Measurements from ENCODE around the gene NEIL1. TPM values are rescaled to one million over a fixed set of nuclear protein-coding genes. Genes with fewer than 3 reads are reported as not detected.

Gene NEIL1
- total and polyA plus RNA-seq, 2 donors = 30.8 to 77.9 TPM

DNA sequence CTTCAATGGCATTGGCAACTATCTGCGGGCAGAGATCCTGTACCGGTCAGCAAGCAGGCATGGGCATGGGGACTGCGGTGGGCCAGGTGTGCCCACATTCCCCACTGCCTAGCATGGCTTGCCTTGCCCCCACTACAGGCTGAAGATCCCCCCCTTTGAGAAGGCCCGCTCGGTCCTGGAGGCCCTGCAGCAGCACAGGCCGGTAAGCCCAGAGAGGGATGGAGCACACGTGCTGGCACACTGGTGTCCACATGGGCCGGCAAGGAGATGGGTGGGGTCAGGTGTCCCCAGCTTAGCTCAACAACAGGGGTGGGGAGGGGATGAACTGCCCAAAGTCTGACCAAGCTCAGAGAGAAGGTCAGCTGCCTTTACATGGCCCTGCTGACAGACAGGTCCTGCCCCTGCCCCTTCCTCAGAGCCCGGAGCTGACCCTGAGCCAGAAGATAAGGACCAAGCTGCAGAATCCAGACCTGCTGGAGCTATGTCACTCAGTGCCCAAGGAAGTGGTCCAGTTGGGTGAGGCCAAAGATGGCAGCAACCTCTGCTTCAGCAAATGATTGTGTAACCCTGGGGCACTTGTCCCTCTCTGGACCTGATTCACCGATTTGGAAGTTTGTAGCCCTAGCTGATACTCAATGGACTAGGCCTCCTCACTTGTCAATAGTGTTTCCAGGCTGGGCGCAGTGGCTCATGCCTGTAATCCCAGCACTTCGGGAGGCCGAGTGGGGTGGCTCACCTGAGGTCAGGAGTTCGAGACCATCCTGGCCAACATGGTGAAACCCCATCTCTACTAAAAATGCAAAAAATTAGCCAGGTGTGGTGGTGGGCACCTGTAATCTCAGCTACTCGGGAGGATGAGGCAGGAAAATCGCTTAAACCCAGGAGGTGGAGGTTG, 5.6 kb downstream of the NEIL1 start:
- Histone ChIP-seq H3K4me1 (ENCODE audit: control insufficient read depth in 2 of 2, insufficient read depth in 2 of 2, low read length in 2 of 2) (peaks cover 19 to 29% of the 10 kb centered on the region in 2 donors), H3K27ac (ENCODE audit: low read depth in 1 of 2, low read length in 1 of 2) (no peak overlapping the region), H3K9me3 (ENCODE audit: control insufficient read depth in 2 of 2, insufficient read depth in 1 of 2, low read length in 1 of 2) (peaks cover 5 to 21% of the 10 kb centered on the region in 2 donors), H3K4me3 (ENCODE audit: low read length in 2 of 2) (no peak overlapping the region), H3K36me3 (ENCODE audit: control insufficient read depth in 2 of 2, insufficient read depth in 2 of 2, low read length in 1 of 2) (peaks cover 27 to 29% of the 10 kb centered on the region in 2 donors), H3K27me3 (ENCODE audit: control insufficient read depth in 2 of 2, insufficient read depth in 1 of 2, low read length in 1 of 2) (peaks cover 0 to 17% of the 10 kb centered on the region in 2 donors)
- 96% methylated on average over 16 of the region's 16 CpGs for WGBS
- no peak for DNase-seq (ENCODE audit: low read depth in 6 of 9, low spot score in 9 of 9)

DNA sequence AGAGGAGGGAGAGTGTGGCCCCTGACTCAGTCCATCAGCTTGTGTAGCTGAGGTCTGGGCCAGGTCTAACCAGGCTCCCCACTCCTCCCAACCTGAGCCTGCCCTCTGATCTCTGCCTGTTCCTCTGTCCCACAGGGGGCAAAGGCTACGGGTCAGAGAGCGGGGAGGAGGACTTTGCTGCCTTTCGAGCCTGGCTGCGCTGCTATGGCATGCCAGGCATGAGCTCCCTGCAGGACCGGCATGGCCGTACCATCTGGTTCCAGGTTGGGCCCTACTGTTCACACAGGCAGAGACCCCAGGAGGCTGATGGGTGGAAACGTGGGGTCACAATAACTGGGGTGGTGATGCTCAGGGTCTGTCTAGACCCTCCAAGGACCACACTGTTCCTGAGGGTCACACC, 6.8 kb downstream of the NEIL1 start:
- Histone ChIP-seq H3K27ac (ENCODE audit: low read depth in 1 of 2, low read length in 1 of 2) (no peak overlapping the region), H3K27me3 (ENCODE audit: control insufficient read depth in 2 of 2, insufficient read depth in 1 of 2, low read length in 1 of 2) (peaks cover 0 to 7% of the 10 kb centered on the region in 2 donors), H3K4me3 (ENCODE audit: low read length in 2 of 2) (no peak overlapping the region), H3K4me1 (ENCODE audit: control insufficient read depth in 2 of 2, insufficient read depth in 2 of 2, low read length in 2 of 2) (peaks cover 13 to 24% of the 10 kb centered on the region in 2 donors), H3K36me3 (ENCODE audit: control insufficient read depth in 2 of 2, insufficient read depth in 2 of 2, low read length in 1 of 2) (peaks cover 36% of the 10 kb centered on the region in 2 donors), H3K9me3 (ENCODE audit: control insufficient read depth in 2 of 2, insufficient read depth in 1 of 2, low read length in 1 of 2) (peaks cover 5 to 17% of the 10 kb centered on the region in 2 donors)
- no peak for DNase-seq (ENCODE audit: low read depth in 6 of 9, low spot score in 9 of 9)
- WGBS = 96% methylated on average over 7 of the region's 7 CpGs

DNA sequence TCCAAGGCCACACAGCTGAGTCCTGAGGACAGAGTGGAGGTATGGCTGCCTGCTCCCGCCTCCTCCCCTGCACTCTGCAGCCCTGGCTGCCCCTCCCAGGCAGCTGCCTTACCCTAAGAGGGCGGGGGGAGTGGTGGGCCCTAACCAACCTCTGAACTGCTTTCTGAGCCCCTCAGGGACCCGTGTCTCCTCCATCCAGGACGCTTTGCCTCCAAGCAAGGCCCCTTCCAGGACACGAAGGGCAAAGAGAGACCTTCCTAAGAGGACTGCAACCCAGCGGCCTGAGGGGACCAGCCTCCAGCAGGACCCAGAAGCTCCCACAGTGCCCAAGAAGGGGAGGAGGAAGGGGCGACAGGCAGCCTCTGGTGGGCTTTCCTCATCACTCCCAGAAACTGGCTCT, 7.6 kb downstream of the NEIL1 start:
- Histone ChIP-seq H3K9me3 (ENCODE audit: control insufficient read depth in 2 of 2, insufficient read depth in 1 of 2, low read length in 1 of 2) (peaks cover 2 to 9% of the 10 kb centered on the region in 2 donors), H3K4me3 (ENCODE audit: low read length in 2 of 2) (no peak overlapping the region), H3K27me3 (ENCODE audit: control insufficient read depth in 2 of 2, insufficient read depth in 1 of 2, low read length in 1 of 2) (no peaks in the 10 kb centered on the region), H3K4me1 (ENCODE audit: control insufficient read depth in 2 of 2, insufficient read depth in 2 of 2, low read length in 2 of 2) (peaks cover 4 to 16% of the 10 kb centered on the region in 2 donors), H3K36me3 (ENCODE audit: control insufficient read depth in 2 of 2, insufficient read depth in 2 of 2, low read length in 1 of 2) (peaks cover 38 to 44% of the 10 kb centered on the region in 2 donors), H3K27ac (ENCODE audit: low read depth in 1 of 2, low read length in 1 of 2) (no peak overlapping the region)
- DNase-seq (ENCODE audit: low read depth in 6 of 9, low spot score in 9 of 9) = no peak
- WGBS = 96% methylated on average over 7 of the region's 7 CpGs

DNA sequence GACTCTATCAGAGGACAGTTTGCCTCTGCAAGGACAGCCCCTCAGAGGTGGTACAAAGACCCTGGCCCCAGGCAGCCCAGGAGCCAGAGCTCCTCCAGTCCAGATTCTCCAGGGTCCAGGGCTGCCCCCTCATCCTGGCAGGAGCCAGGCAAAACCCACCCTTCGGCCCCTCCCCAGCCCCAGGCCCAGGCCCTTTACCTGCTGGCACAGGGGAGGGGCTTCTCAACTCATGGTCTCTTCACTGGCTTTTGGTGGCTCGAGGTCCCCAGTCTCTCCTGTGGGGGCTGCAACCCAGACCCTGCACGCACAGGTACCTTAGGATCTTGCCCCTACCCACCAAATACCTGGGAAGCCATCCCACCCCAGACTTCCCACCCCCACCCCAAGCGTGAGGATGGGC, 8.5 kb downstream of the NEIL1 start:
- whole genome bisulfite sequencing = 95% methylated on average over 4 of the region's 4 CpGs
- H3K4me3 ChIP-seq (ENCODE audit: low read length in 2 of 2) = no peak overlapping the region
- H3K36me3 ChIP-seq (ENCODE audit: control insufficient read depth in 2 of 2, insufficient read depth in 2 of 2, low read length in 1 of 2) = peaks cover 44 to 53% of the 10 kb centered on the region in 2 donors
- no peak overlapping the region for H3K27ac ChIP-seq (ENCODE audit: low read depth in 1 of 2, low read length in 1 of 2)
- H3K9me3 ChIP-seq (ENCODE audit: control insufficient read depth in 2 of 2, insufficient read depth in 1 of 2, low read length in 1 of 2) = peaks cover 0 to 2% of the 10 kb centered on the region in 2 donors
- DNase-seq (ENCODE audit: low read depth in 6 of 9, low spot score in 9 of 9) = no peak
- peaks cover 0 to 7% of the 10 kb centered on the region in 2 donors for H3K4me1 ChIP-seq (ENCODE audit: control insufficient read depth in 2 of 2, insufficient read depth in 2 of 2, low read length in 2 of 2)
- no peaks in the 10 kb centered on the region for H3K27me3 ChIP-seq (ENCODE audit: control insufficient read depth in 2 of 2, insufficient read depth in 1 of 2, low read length in 1 of 2)

DNA sequence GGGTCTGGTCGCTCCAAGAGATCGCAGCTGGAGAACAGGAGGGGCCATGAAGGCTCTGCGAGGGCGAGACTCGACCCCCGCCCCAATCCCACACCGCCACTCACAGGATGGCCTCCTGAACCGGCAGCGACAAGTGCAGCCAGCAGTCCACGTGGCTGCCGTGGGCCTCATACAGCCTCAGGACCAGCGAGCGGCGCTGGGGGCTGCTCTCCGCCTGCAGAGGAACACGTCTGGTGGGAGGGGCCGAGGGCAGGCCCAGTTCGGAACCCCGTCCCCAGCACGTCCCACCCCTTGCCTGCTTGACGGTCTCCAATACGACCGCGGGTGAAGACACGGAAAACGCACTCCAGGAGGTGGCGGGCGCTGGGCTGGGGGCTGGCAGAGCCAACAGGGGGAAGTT, 9.2 kb downstream of the NEIL1 start:
- no peaks in the 10 kb centered on the region for H3K27me3 ChIP-seq (ENCODE audit: control insufficient read depth in 2 of 2, insufficient read depth in 1 of 2, low read length in 1 of 2)
- H3K4me1 ChIP-seq (ENCODE audit: control insufficient read depth in 2 of 2, insufficient read depth in 2 of 2, low read length in 2 of 2) = peaks cover 0 to under 1% of the 10 kb centered on the region in 2 donors
- H3K36me3 ChIP-seq (ENCODE audit: control insufficient read depth in 2 of 2, insufficient read depth in 2 of 2, low read length in 1 of 2) = peaks cover 50 to 57% of the 10 kb centered on the region in 2 donors
- no peak for DNase-seq (ENCODE audit: low read depth in 6 of 9, low spot score in 9 of 9)
- peaks cover 0 to 2% of the 10 kb centered on the region in 2 donors for H3K9me3 ChIP-seq (ENCODE audit: control insufficient read depth in 2 of 2, insufficient read depth in 1 of 2, low read length in 1 of 2)
- no peak overlapping the region for H3K27ac ChIP-seq (ENCODE audit: low read depth in 1 of 2, low read length in 1 of 2)
- H3K4me3 ChIP-seq (ENCODE audit: low read length in 2 of 2) = no peak overlapping the region
- 98% methylated on average over 28 of the region's 28 CpGs for WGBS

GRCh38 chr15:75356517-75356916, 9.7 kb downstream of the NEIL1 start:
- Histone ChIP-seq H3K36me3 (ENCODE audit: control insufficient read depth in 2 of 2, insufficient read depth in 2 of 2, low read length in 1 of 2) (peaks cover 54 to 62% of the 10 kb centered on the region in 2 donors), H3K27ac (ENCODE audit: low read depth in 1 of 2, low read length in 1 of 2) (no peak overlapping the region), H3K27me3 (ENCODE audit: control insufficient read depth in 2 of 2, insufficient read depth in 1 of 2, low read length in 1 of 2) (no peaks in the 10 kb centered on the region), H3K9me3 (ENCODE audit: control insufficient read depth in 2 of 2, insufficient read depth in 1 of 2, low read length in 1 of 2) (peaks cover 0 to 2% of the 10 kb centered on the region in 2 donors), H3K4me3 (ENCODE audit: low read length in 2 of 2) (no peak overlapping the region), H3K4me1 (ENCODE audit: control insufficient read depth in 2 of 2, insufficient read depth in 2 of 2, low read length in 2 of 2) (no peaks in the 10 kb centered on the region)
- WGBS = 97% methylated on average over 20 of the region's 20 CpGs
- no peak for DNase-seq (ENCODE audit: low read depth in 6 of 9, low spot score in 9 of 9)

DNA sequence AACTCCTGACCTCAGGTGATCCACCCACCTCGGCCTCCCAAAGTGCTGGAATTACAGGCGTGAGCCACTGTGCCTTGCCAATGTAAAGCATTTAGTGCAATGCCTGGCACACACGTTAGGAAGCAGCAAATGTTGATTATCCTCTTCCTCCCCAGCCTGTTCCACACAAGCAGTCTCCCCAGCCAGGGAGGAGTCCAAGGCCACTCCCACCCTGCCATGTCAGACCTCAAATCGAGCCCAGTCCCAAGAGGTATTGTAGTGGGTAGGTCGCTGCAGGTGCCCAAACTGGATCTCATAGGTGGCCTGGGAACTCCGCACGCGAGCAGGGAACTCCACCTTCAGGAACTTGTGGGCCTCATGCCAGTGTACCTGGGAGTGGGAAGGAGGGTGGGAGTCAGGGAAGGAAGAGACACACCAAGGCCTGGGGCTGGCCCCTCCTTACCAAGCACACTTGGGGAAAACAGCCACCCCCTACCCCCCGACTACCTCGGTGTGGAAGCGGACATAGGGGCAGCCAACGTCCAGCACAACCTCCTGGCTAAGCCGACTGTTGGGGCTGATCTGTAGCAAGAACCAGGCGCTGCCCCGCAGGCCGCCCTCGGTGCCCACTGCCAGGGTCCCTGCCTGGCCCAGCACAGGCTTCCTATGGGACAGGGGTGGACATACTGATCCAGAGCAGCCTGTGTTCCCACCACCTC, 11.3 kb downstream of the NEIL1 start:
- no peak for DNase-seq (ENCODE audit: low read depth in 6 of 9, low spot score in 9 of 9)
- 98% methylated on average over 17 of the region's 17 CpGs for WGBS

DNA sequence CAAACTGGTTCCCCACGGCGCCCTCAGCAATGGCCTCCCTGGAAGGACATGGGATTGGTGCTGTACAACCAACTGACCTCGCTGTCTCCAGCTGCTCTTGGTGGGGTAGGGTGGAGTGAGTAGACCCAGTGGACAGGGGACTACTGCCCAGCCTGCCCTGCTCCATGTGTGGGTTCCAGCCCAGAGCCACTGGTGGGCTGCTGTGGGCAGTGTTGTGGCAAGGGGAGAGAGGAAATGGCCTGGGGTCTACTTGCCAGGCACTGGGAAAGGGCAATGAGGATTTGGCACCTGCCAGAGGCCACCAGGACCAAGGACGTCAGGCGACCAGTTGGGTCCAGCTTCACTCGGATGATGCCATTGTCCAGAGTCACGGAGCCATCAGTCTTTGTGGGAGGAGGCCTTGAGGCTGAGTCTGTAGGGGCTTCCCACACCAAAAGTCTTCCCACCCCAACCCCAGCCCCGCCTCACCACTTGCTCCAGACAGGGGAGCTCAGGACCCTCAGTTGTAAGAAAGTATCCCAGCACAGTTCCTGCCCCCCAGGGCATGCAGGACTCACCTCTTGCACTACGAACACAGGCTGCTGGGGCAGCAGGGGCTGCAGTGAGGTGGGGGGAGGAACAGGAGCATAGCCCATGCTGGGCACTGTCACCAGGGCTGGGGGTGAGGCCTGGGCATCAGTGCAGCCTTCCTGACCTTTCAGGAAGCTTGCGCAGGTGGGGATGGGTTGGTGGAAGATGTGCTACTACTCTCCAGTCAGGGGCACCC, 12.1 kb downstream of the NEIL1 start:
- no peaks in the 10 kb centered on the region for H3K4me1 ChIP-seq (ENCODE audit: control insufficient read depth in 2 of 2, insufficient read depth in 2 of 2, low read length in 2 of 2)
- H3K9me3 ChIP-seq (ENCODE audit: control insufficient read depth in 2 of 2, insufficient read depth in 1 of 2, low read length in 1 of 2) = peaks cover 0 to 2% of the 10 kb centered on the region in 2 donors
- WGBS = 99% methylated on average over 10 of the region's 10 CpGs
- H3K27me3 ChIP-seq (ENCODE audit: control insufficient read depth in 2 of 2, insufficient read depth in 1 of 2, low read length in 1 of 2) = no peaks in the 10 kb centered on the region
- H3K27ac ChIP-seq (ENCODE audit: low read depth in 1 of 2, low read length in 1 of 2) = no peak overlapping the region
- no peak for DNase-seq (ENCODE audit: low read depth in 6 of 9, low spot score in 9 of 9)
- peaks cover 62 to 73% of the 10 kb centered on the region in 2 donors for H3K36me3 ChIP-seq (ENCODE audit: control insufficient read depth in 2 of 2, insufficient read depth in 2 of 2, low read length in 1 of 2)
- H3K4me3 ChIP-seq (ENCODE audit: low read length in 2 of 2) = no peak overlapping the region

More for the DNA sequence above, 11.3 kb downstream of the NEIL1 start:
- H3K4me1 ChIP-seq (ENCODE audit: control insufficient read depth in 2 of 2, insufficient read depth in 2 of 2, low read length in 2 of 2) = no peaks in the 10 kb centered on the region
- H3K27ac ChIP-seq (ENCODE audit: low read depth in 1 of 2, low read length in 1 of 2) = no peak overlapping the region
- peaks cover 60 to 70% of the 10 kb centered on the region in 2 donors for H3K36me3 ChIP-seq (ENCODE audit: control insufficient read depth in 2 of 2, insufficient read depth in 2 of 2, low read length in 1 of 2)
- peaks cover 0 to 2% of the 10 kb centered on the region in 2 donors for H3K9me3 ChIP-seq (ENCODE audit: control insufficient read depth in 2 of 2, insufficient read depth in 1 of 2, low read length in 1 of 2)
- H3K27me3 ChIP-seq (ENCODE audit: control insufficient read depth in 2 of 2, insufficient read depth in 1 of 2, low read length in 1 of 2) = no peaks in the 10 kb centered on the region
- no peak overlapping the region for H3K4me3 ChIP-seq (ENCODE audit: low read length in 2 of 2)
